ENCODE results near the gene MCCC1.
"Not testable (repeated sequence)": the region's sequence is repeated elsewhere in the genome, so short reads cannot be mapped to it uniquely, and the experiment has no call there.

The MCCC1 gene

GRCh38 chr3:183103950-183104349 lies 4.7 kb upstream of the MCCC1 start:
- not testable (repeated sequence) for DNase-seq (ENCODE audit: low read depth in 2 of 2)

GRCh38 chr3:183101040-183101439 lies 1.7 kb upstream of the MCCC1 start:
- not testable (repeated sequence) for DNase-seq (ENCODE audit: low read depth in 2 of 2)

- no peak for DNase-seq (ENCODE audit: low read depth in 2 of 2)
Observed at GRCh38 chr3:183100376-183100775, 1.1 kb upstream of the MCCC1 start.

GRCh38 chr3:183099838-183100204 lies 525 bp upstream of the MCCC1 start:
- no peak for DNase-seq (ENCODE audit: low read depth in 2 of 2)

GRCh38 chr3:183098536-183099025 lies 715 bp downstream of the MCCC1 start:
- DNase-seq (ENCODE audit: low read depth in 2 of 2), result no peak

GRCh38 chr3:183094711-183095110 lies 4.6 kb downstream of the MCCC1 start:
- no peak for DNase-seq (ENCODE audit: low read depth in 2 of 2)

- no peak for DNase-seq (ENCODE audit: low read depth in 2 of 2)
Observed at GRCh38 chr3:183092256-183092655, 7.0 kb downstream of the MCCC1 start.

GRCh38 chr3:183087184-183087583 lies 12.1 kb downstream of the MCCC1 start:
- no peak for DNase-seq (ENCODE audit: low read depth in 2 of 2)

GRCh38 chr3:183085634-183086390 lies 13.5 kb downstream of the MCCC1 start:
- no peak for DNase-seq (ENCODE audit: low read depth in 2 of 2)

GRCh38 chr3:183082355-183082915 lies 16.9 kb downstream of the MCCC1 start:
- no peak for DNase-seq (ENCODE audit: low read depth in 2 of 2)

- DNase-seq (ENCODE audit: low read depth in 2 of 2), result no peak
Observed at GRCh38 chr3:183081459-183082183, 17.7 kb downstream of the MCCC1 start.

- DNase-seq (ENCODE audit: low read depth in 2 of 2), result no peak
Observed at GRCh38 chr3:183080628-183081027, 18.7 kb downstream of the MCCC1 start.

- DNase-seq (ENCODE audit: low read depth in 2 of 2), result no peak
Observed at GRCh38 chr3:183074881-183075280, 24.4 kb downstream of the MCCC1 start.

- no peak for DNase-seq (ENCODE audit: low read depth in 2 of 2)
Observed at GRCh38 chr3:183074261-183074660, 25.0 kb downstream of the MCCC1 start.

GRCh38 chr3:183073839-183074238 lies 25.5 kb downstream of the MCCC1 start:
- no peak for DNase-seq (ENCODE audit: low read depth in 2 of 2)

GRCh38 chr3:183070892-183071291 lies 28.4 kb downstream of the MCCC1 start:
- DNase-seq (ENCODE audit: low read depth in 2 of 2), result no peak

- no peak for DNase-seq (ENCODE audit: low read depth in 2 of 2)
Observed at GRCh38 chr3:183069086-183069485, 30.2 kb downstream of the MCCC1 start.

GRCh38 chr3:183066891-183067290 lies 32.4 kb downstream of the MCCC1 start:
- not testable (repeated sequence) for DNase-seq (ENCODE audit: low read depth in 2 of 2)

- DNase-seq (ENCODE audit: low read depth in 2 of 2), result no peak
Observed at GRCh38 chr3:183064475-183064874, 34.8 kb downstream of the MCCC1 start.

GRCh38 chr3:183061391-183062172 lies 37.7 kb downstream of the MCCC1 start:
- no peak for DNase-seq (ENCODE audit: low read depth in 2 of 2)

- DNase-seq (ENCODE audit: low read depth in 2 of 2), result no peak
Observed at GRCh38 chr3:183058351-183058750, 40.9 kb downstream of the MCCC1 start.

- no peak for DNase-seq (ENCODE audit: low read depth in 2 of 2)
Observed at GRCh38 chr3:183050706-183051105, 48.6 kb downstream of the MCCC1 start.
